Measurements from ENCODE around the gene FOXP1. TPM values are rescaled to one million over a fixed set of nuclear protein-coding genes. Genes with fewer than 3 reads are reported as not detected.

Gene FOXP1
- total RNA-seq, 4 donors from 2014 or later: 13.2 to 46.6 (median 29.2) TPM

- peak; percentile 17 to 44 for ATAC-seq
- Histone ChIP-seq H3K9me3 (no peaks in the 10 kb centered on the region), H3K36me3 (no peaks in the 10 kb centered on the region), H3K4me1 (peaks cover 27 to 29% of the 10 kb centered on the region in 2 donors), H3K4me3 (no peak overlapping the region), H3K27ac (peak overlapping the region in 2 of 4 donors; percentile 52 to 74), H3K27me3 (no peaks in the 10 kb centered on the region)
- TF ChIP-seq POLR2A (IDR thresholded peaks at IDR 0.05) (no peak), CTCF (IDR thresholded peaks at IDR 0.05 in 4 of 5, conservative IDR thresholded peaks at IDR 0.05 in 1 of 5) (no peak)
- no peak for DNase-seq
- in situ Hi-C loops (cut with MboI; ENCODE audit: low sequenced_read_pairs in 4 of 4) (no loop called here), intact Hi-C loops (cut with DNase I; ENCODE audit: low total_unique reads) (no loop called here)
Measured at GRCh38 chr3:71208211-71209095, 375.1 kb downstream of the FOXP1 start.

- ATAC-seq: no peak
- in situ Hi-C loops (cut with MboI; ENCODE audit: low sequenced_read_pairs in 4 of 4): no loop called here
- Histone ChIP-seq H3K9me3 (no peaks in the 10 kb centered on the region), H3K27ac (no peak overlapping the region), H3K36me3 (no peaks in the 10 kb centered on the region), H3K4me3 (no peak overlapping the region), H3K4me1 (peaks cover 27 to 34% of the 10 kb centered on the region in 2 donors), H3K27me3 (no peaks in the 10 kb centered on the region)
- intact Hi-C loops (cut with DNase I; ENCODE audit: low total_unique reads): no loop called here
- DNase-seq: no peak
- TF ChIP-seq CTCF (IDR thresholded peaks at IDR 0.05 in 4 of 5, conservative IDR thresholded peaks at IDR 0.05 in 1 of 5) (no peak), POLR2A (IDR thresholded peaks at IDR 0.05) (no peak)
Measured at GRCh38 chr3:71207632-71208031, 375.9 kb downstream of the FOXP1 start.

GRCh38 chr3:71206305-71207165, 377.0 kb downstream of the FOXP1 start:
- H3K27ac ChIP-seq: no peak overlapping the region
- in situ Hi-C loops (cut with MboI; ENCODE audit: low sequenced_read_pairs in 4 of 4): no loop called here

More at GRCh38 chr3:71206305-71207165, 377.0 kb downstream of the FOXP1 start:
- no peak overlapping the region for H3K4me3 ChIP-seq
- ATAC-seq: no peak
- TF ChIP-seq CTCF (IDR thresholded peaks at IDR 0.05 in 4 of 5, conservative IDR thresholded peaks at IDR 0.05 in 1 of 5) (no peak), POLR2A (IDR thresholded peaks at IDR 0.05) (no peak)
- H3K9me3 ChIP-seq: no peaks in the 10 kb centered on the region
- no peaks in the 10 kb centered on the region for H3K36me3 ChIP-seq
- DNase-seq: no peak
- peaks cover 31 to 45% of the 10 kb centered on the region in 2 donors for H3K4me1 ChIP-seq
- intact Hi-C loops (cut with DNase I; ENCODE audit: low total_unique reads): no loop called here
- H3K27me3 ChIP-seq: no peaks in the 10 kb centered on the region
